HG03520 (cell line): ENCODE results near the gene MAP4K5.
"Not testable (repeated sequence)": the region's sequence is repeated elsewhere in the genome, so short reads cannot be mapped to it uniquely, and the experiment has no call there.

Experiments used
- ATAC-seq: cut with Tn5 transposase; IDR thresholded peaks from one replicate; pipeline ENCODE4 v1.9.1; 2021; ENCODE audit warnings: mild to moderate bottlenecking, moderate library complexity; ENCODE audit not compliant: unreplicated experiment

Gene MAP4K5

GRCh38 chr14:50533241-50533705 lies 904 bp upstream of the MAP4K5 start:
- ATAC-seq: no peak

- ATAC-seq: peak; percentile 15
These were observed 521 bp downstream of the MAP4K5 start for GRCh38 chr14:50531595-50532501.

GRCh38 chr14:50530794-50531365 lies 1.5 kb downstream of the MAP4K5 start:
- ATAC-seq: no peak

GRCh38 chr14:50530358-50530757 lies 2.0 kb downstream of the MAP4K5 start:
- ATAC-seq: no peak

- ATAC-seq: no peak
These were observed 2.8 kb downstream of the MAP4K5 start for GRCh38 chr14:50529288-50530179.

- no peak for ATAC-seq
These were observed 4.4 kb downstream of the MAP4K5 start for GRCh38 chr14:50528000-50528399.

- no peak for ATAC-seq
These were observed 7.4 kb downstream of the MAP4K5 start for GRCh38 chr14:50524731-50525515.

- ATAC-seq: no peak
These were observed 8.3 kb downstream of the MAP4K5 start for GRCh38 chr14:50524060-50524459.

- ATAC-seq: no peak
These were observed 8.9 kb downstream of the MAP4K5 start for GRCh38 chr14:50523271-50524041.

- peak; percentile 45 for ATAC-seq
These were observed 10.4 kb downstream of the MAP4K5 start for GRCh38 chr14:50521912-50522341.

- ATAC-seq: peak; percentile 53
These were observed 11.2 kb downstream of the MAP4K5 start for GRCh38 chr14:50520947-50521815.

- ATAC-seq: no peak
These were observed 16.3 kb downstream of the MAP4K5 start for GRCh38 chr14:50516091-50516490.

- ATAC-seq: no peak
These were observed 19.9 kb downstream of the MAP4K5 start for GRCh38 chr14:50512463-50512862.

GRCh38 chr14:50510157-50510556 lies 22.2 kb downstream of the MAP4K5 start:
- no peak for ATAC-seq

- ATAC-seq: not testable (repeated sequence)
These were observed 25.3 kb downstream of the MAP4K5 start for GRCh38 chr14:50507078-50507477.

- ATAC-seq: no peak
These were observed 30.7 kb downstream of the MAP4K5 start for GRCh38 chr14:50501642-50502041.

GRCh38 chr14:50497351-50497750 lies 35.0 kb downstream of the MAP4K5 start:
- no peak for ATAC-seq

- no peak for ATAC-seq
These were observed 42.5 kb downstream of the MAP4K5 start for GRCh38 chr14:50489851-50490250.

- no peak for ATAC-seq
These were observed 43.8 kb downstream of the MAP4K5 start for GRCh38 chr14:50488521-50488920.
